RWPE1 (cell line): ENCODE data around the gene XPOT.

ENCODE experiments used
- CTCF ChIA-PET: fragments of 350-600 bp; sonication (Branson Sonifier 250); formaldehyde crosslinking; extraction: SDS; loops from one replicate; lab custom pipeline; 2021; lab: Yijun Ruan, JAX
- POLR2A ChIA-PET: fragments of 400-600 bp; formaldehyde crosslinking; extraction: SDS; loops from one replicate; lab custom pipeline; 2020; ENCODE audit warnings: antibody characterized with exemption; ENCODE audit not compliant: low non-redundant PET; lab: Yijun Ruan, JAX
- DNase-seq: peaks from one replicate; pipeline ENCODE4 v3.0.0; 2012; ENCODE audit warnings: low spot score
- H3K27ac ChIP-seq: fragments of 450-650 bp; 2 replicates; pipeline ENCODE4 v1.5.1; 2017
- TF ChIP-seq, protein P1 (sequence below): fragments of 450-650 bp; conservative IDR thresholded peaks from 2 replicates; pipeline ENCODE4 v1.5.1; 2017; ENCODE audit warnings: low read depth, mild to moderate bottlenecking

Gene XPOT

DNA sequence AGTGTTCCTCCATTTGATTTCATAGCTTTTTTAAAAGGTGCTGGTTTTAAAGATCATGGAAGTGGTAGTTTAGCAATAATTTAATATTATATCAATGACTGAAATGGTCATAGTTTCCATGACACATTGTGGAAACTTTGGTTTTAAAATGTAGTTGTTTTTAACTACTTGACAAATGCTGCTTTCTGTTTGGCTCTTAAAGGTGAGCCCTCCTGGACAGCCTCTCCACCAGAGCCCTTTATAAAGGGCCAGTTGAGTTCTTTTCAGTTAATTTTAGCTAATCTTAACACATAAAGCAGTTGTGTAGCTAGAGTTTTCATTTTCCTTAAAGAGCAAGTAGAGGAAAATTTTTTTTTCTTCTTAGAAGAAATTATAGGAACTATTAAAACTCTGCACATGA lies 14.0 kb downstream of the XPOT start:
- POLR2A ChIA-PET: no interaction called here
- CTCF ChIA-PET: no interaction called here

DNA sequence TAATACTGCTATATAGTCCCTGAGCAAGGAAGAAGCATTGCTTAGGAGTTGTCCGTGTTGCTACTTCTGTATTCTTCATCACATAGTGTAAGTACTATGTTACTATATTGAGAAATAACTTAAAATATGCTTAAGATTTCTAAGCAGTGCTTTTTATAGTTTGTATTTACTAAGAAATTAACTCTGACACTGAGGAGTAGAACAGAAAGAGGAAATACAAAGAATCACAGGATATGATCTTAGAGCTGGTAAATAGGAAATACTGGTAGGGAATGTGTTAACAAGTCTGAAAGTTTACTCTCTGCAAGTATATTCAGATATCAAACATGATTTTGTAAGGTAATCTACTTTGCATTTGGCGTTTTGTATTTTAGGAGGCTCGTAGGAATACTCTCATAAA lies 15.5 kb downstream of the XPOT start:
- no peak for DNase-seq
- ChIA-PET CTCF (no interaction called here), POLR2A (no interaction called here)
- H3K27ac ChIP-seq: no peak overlapping the region
- TF ChIP-seq, protein P1, sequence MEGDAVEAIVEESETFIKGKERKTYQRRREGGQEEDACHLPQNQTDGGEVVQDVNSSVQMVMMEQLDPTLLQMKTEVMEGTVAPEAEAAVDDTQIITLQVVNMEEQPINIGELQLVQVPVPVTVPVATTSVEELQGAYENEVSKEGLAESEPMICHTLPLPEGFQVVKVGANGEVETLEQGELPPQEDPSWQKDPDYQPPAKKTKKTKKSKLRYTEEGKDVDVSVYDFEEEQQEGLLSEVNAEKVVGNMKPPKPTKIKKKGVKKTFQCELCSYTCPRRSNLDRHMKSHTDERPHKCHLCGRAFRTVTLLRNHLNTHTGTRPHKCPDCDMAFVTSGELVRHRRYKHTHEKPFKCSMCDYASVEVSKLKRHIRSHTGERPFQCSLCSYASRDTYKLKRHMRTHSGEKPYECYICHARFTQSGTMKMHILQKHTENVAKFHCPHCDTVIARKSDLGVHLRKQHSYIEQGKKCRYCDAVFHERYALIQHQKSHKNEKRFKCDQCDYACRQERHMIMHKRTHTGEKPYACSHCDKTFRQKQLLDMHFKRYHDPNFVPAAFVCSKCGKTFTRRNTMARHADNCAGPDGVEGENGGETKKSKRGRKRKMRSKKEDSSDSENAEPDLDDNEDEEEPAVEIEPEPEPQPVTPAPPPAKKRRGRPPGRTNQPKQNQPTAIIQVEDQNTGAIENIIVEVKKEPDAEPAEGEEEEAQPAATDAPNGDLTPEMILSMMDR: no peak

More for the DNA sequence above, 14.0 kb downstream of the XPOT start:
- DNase-seq: no peak
- TF ChIP-seq, protein P1: no peak
- H3K27ac ChIP-seq: no peak overlapping the region

DNA sequence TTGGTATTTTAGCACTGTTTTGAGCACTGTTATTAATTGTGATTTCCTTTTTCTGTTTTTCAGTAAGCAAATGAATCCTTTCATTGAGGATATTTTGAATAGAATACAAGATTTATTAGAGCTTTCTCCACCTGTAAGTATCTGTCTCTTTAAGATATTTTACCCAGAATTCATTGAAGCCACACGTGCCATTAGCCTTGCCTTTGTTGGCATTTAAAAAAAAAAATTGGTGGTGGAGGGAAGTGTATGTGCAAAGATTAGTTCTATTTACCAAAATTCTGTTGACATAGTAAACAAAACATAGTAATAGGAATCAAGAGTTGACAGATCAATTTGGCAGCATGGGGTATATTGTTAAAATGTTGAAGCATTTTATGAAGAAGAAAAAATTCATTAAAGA lies 23.8 kb downstream of the XPOT start:
- H3K27ac ChIP-seq: no peak overlapping the region
- CTCF ChIA-PET: no interaction called here
- no peak for DNase-seq
- TF ChIP-seq, protein P1: no peak
- POLR2A ChIA-PET: no interaction called here

DNA sequence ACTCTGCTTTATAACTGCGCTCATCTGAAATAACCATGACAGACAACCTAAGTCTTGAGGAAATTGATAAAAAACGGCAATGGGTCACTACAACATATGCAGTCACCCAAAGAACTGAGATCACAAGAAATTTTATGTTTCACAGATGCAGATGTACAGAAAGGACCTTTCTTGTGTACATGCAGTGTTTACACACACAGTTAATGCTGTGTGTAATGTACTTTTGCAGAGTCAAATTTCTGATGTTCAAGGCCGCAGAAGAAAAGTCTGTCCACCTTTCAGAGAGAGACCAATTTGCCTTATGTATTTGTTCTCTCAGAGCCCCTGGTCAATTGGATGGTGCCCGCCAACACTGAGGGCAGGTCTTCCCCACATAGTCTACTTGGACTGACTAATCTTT lies 24.8 kb downstream of the XPOT start:
- no peak for DNase-seq
- CTCF ChIA-PET: no interaction called here
- POLR2A ChIA-PET: no interaction called here
- H3K27ac ChIP-seq: no peak overlapping the region
- TF ChIP-seq, protein P1: no peak

- DNase-seq: no peak
- no peak overlapping the region for H3K27ac ChIP-seq
- TF ChIP-seq, protein P1: no peak
- ChIA-PET POLR2A (no interaction called here), CTCF (interaction anchor here (0.6 kb wide), 1 partner anchor 40 kb away, joined by 5 read pairs; no protein-coding TSS in a partner anchor)
Observed at GRCh38 chr12:64430886-64431285, 26.7 kb downstream of the XPOT start.

DNA sequence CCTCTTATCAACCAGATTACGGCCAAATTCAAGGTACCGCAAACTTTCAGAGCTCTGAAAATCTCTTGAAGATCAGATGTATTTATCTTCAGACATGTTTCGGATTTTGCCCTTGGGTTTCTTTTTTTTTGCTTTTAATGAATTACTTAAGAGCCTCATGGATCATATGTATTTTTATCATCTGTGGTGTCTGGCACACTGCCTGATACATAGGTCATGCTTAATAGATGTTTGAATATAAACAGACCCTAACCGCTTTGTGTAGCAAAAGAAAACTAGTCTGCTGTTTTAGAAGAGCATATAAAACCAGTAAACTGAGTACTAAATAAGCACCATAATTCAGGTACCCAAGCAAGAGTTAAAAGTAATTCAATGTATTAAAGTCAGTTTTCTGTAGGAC lies 27.6 kb downstream of the XPOT start:
- ChIA-PET CTCF (no interaction called here), POLR2A (no interaction called here)
- H3K27ac ChIP-seq: no peak overlapping the region
- no peak for DNase-seq
- TF ChIP-seq, protein P1: no peak

- CTCF ChIA-PET: no interaction called here
- TF ChIP-seq, protein P1: no peak
- POLR2A ChIA-PET: no interaction called here
- DNase-seq: no peak
- H3K27ac ChIP-seq: no peak overlapping the region
Observed at GRCh38 chr12:64433915-64434314, 29.7 kb downstream of the XPOT start.
